ENCODE measurements around the gene B4GALT5. TPM values are rescaled to one million over a fixed set of nuclear protein-coding genes. Genes with fewer than 3 reads are reported as not detected.
"Not testable (repeated sequence)": the region's sequence is repeated elsewhere in the genome, so short reads cannot be mapped to it uniquely, and the experiment has no call there.

The B4GALT5 gene
- total RNA-seq, 1 experiment from 2014 or later: 92.5 TPM

GRCh38 chr20:49727478-49727877 is 13.8 kb upstream of the B4GALT5 start (continued):
- no peak for TF ChIP-seq YY1 (IDR thresholded peaks at IDR 0.05; ENCODE audit: extremely low read depth, insufficient replicate concordance, low read depth, low read length)

DNA sequence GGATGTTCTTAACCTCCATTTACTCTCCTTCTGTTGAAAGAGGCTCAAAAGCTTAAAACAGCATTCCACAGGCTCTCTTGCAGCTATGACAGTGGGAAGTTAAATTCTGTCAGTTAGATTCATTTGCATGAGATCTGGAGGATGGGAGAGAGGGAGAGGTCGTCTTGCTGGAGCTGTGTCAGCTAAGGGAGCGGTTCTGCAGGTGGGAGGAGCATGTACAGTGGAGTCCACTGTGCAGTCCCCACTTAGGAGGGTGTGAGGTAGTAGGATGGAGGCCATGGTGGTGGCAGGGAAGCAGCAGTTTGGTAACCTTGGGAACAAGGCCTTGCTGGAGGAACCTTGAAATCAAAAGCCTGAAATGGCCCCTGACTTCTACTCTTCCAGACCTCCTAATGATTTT is 12.0 kb upstream of the B4GALT5 start:
- Histone ChIP-seq H3K9me3 (ENCODE audit: control insufficient read depth in 1 of 2, insufficient read depth in 1 of 2, low read depth in 1 of 2, low read length in 2 of 2) (no peaks in the 10 kb centered on the region), H3K4me3 (replicated peaks in 1 of 2; ENCODE audit: low read depth in 1 of 2, low read length in 2 of 2) (no peak overlapping the region), H4K20me1 (ENCODE audit: insufficient read depth) (no peaks in the 10 kb centered on the region), H3K9ac (ENCODE audit: low read length) (no peak overlapping the region), H3K27ac (ENCODE audit: low read depth, low read length) (no peak overlapping the region), H3K36me3 (ENCODE audit: control insufficient read depth in 1 of 2, insufficient read depth in 2 of 2, low read length in 2 of 2) (no peaks in the 10 kb centered on the region), H2AFZ (ENCODE audit: low read depth, low read length, poor library complexity, severe bottlenecking) (no peak overlapping the region), H3K9me2 (ENCODE audit: insufficient read depth) (no peaks in the 10 kb centered on the region), H3K79me2 (ENCODE audit: insufficient read depth, low read length) (no peaks in the 10 kb centered on the region), H3K4me2 (ENCODE audit: low read length) (no peak overlapping the region), H3K4me1 (ENCODE audit: control insufficient read depth in 1 of 2, insufficient read depth in 2 of 2, low read length in 2 of 2) (no peaks in the 10 kb centered on the region), H3K27me3 (ENCODE audit: insufficient read depth, low read length) (no peaks in the 10 kb centered on the region)
- POLR2A ChIA-PET: no interaction called here
- RAD21 ChIA-PET (ENCODE audit: low non-redundant PET in 1 of 2, low total read pairs in 2 of 2, uncharacterized antibody in 2 of 2, unreplicated experiment in 2 of 2): no interaction called here
- BruUV-seq (replicated peaks): no TSS peak
- CTCF ChIA-PET: no interaction called here
- no peak for TF ChIP-seq JUND (IDR thresholded peaks at IDR 0.05)
- TF ChIP-seq SRF (IDR thresholded peaks at IDR 0.05; ENCODE audit: low read depth): no peak
- no peak for TF ChIP-seq ATF3 (IDR thresholded peaks at IDR 0.05)
- TF ChIP-seq YY1 (IDR thresholded peaks at IDR 0.05; ENCODE audit: extremely low read depth, insufficient replicate concordance, low read depth, low read length): no peak
- TF ChIP-seq ZNF274 (IDR thresholded peaks at IDR 0.05; ENCODE audit: low read depth, low read length): no peak
- TF ChIP-seq, protein P1, sequence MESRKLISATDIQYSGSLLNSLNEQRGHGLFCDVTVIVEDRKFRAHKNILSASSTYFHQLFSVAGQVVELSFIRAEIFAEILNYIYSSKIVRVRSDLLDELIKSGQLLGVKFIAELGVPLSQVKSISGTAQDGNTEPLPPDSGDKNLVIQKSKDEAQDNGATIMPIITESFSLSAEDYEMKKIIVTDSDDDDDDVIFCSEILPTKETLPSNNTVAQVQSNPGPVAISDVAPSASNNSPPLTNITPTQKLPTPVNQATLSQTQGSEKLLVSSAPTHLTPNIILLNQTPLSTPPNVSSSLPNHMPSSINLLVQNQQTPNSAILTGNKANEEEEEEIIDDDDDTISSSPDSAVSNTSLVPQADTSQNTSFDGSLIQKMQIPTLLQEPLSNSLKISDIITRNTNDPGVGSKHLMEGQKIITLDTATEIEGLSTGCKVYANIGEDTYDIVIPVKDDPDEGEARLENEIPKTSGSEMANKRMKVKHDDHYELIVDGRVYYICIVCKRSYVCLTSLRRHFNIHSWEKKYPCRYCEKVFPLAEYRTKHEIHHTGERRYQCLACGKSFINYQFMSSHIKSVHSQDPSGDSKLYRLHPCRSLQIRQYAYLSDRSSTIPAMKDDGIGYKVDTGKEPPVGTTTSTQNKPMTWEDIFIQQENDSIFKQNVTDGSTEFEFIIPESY (IDR thresholded peaks at IDR 0.05; ENCODE audit: extremely low read depth, insufficient replicate concordance, low read length): no peak
- no peak for TF ChIP-seq POLR2AphosphoS5 (IDR thresholded peaks at IDR 0.05; ENCODE audit: low read depth, low read length)
- TF ChIP-seq EGR1 (IDR thresholded peaks at IDR 0.05; ENCODE audit: low read depth): no peak
- TF ChIP-seq EZH2phosphoT487 (IDR thresholded peaks at IDR 0.05; ENCODE audit: borderline replicate concordance): no peak
- no peak for TF ChIP-seq TCF7L2 (IDR thresholded peaks at IDR 0.05; ENCODE audit: borderline replicate concordance, extremely low read depth, insufficient read depth, insufficient read length)
- TF ChIP-seq CBX3 (IDR thresholded peaks at IDR 0.05; ENCODE audit: low read depth): no peak
- TF ChIP-seq CEBPB (IDR thresholded peaks at IDR 0.05; ENCODE audit: low read depth): no peak
- no peak for TF ChIP-seq MAX (IDR thresholded peaks at IDR 0.05)
- no peak for TF ChIP-seq FOSL1 (IDR thresholded peaks at IDR 0.05; ENCODE audit: low read depth)
- TF ChIP-seq RAD21 (IDR thresholded peaks at IDR 0.05; ENCODE audit: low read depth): no peak
- intact Hi-C loops (cut with micrococcal nuclease): no loop called here
- DNase-seq (ENCODE audit: low read depth, low spot score): no peak
- ATAC-seq: no peak

DNA sequence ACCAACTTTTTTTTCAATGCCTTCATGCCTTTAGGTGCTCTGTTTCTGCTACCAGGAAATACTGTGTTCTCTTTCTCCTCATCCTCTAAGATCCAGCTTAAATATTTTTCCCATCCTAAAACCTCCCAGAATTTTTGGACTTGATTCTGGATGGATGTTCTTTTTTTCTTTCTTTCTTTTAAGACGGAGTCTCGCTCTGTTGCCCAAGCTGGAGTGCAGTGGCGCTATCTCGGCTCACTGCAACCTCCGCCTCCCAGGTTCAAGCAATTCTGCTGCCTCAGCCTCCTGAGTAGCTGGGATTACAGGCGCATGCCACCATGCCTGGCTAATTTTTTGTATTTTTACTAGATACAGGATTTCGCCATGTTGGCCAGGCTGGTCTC is 11.5 kb upstream of the B4GALT5 start:
- POLR2A ChIA-PET; H3K4me3 ChIP-seq (replicated peaks in 1 of 2; ENCODE audit: low read depth in 1 of 2, low read length in 2 of 2); RAD21 ChIA-PET (ENCODE audit: low non-redundant PET in 1 of 2, low total read pairs in 2 of 2, uncharacterized antibody in 2 of 2, unreplicated experiment in 2 of 2); H4K20me1 ChIP-seq (ENCODE audit: insufficient read depth); H3K9me3 ChIP-seq (ENCODE audit: control insufficient read depth in 1 of 2, insufficient read depth in 1 of 2, low read depth in 1 of 2, low read length in 2 of 2); H3K27ac ChIP-seq (ENCODE audit: low read depth, low read length); H3K36me3 ChIP-seq (ENCODE audit: control insufficient read depth in 1 of 2, insufficient read depth in 2 of 2, low read length in 2 of 2); H3K79me2 ChIP-seq (ENCODE audit: insufficient read depth, low read length); H3K4me2 ChIP-seq (ENCODE audit: low read length); BruUV-seq (replicated peaks); H3K9me2 ChIP-seq (ENCODE audit: insufficient read depth); H2AFZ ChIP-seq (ENCODE audit: low read depth, low read length, poor library complexity, severe bottlenecking); H3K9ac ChIP-seq (ENCODE audit: low read length); ATAC-seq; intact Hi-C loops (cut with micrococcal nuclease); DNase-seq (ENCODE audit: low read depth, low spot score); H3K27me3 ChIP-seq (ENCODE audit: insufficient read depth, low read length); CTCF ChIA-PET; H3K4me1 ChIP-seq (ENCODE audit: control insufficient read depth in 1 of 2, insufficient read depth in 2 of 2, low read length in 2 of 2): not testable (repeated sequence)
